GM18526 (cell line): ENCODE measurements around the gene B3GALT5.

Experiments
- POLR2A ChIP-seq: IDR thresholded peaks from 3 replicates; pipeline ENCODE4 v1.6.1; 2011; ENCODE audit not compliant: insufficient read length; ENCODE audit errors: extremely low read depth

Gene B3GALT5

GRCh38 chr21:39651206-39651605 is 38.5 kb downstream of the B3GALT5 start:
- no peak for TF ChIP-seq POLR2A

- TF ChIP-seq POLR2A = no peak
Observed at GRCh38 chr21:39654951-39655350, 42.2 kb downstream of the B3GALT5 start.

- no peak for TF ChIP-seq POLR2A
Observed at GRCh38 chr21:39655589-39655988, 42.8 kb downstream of the B3GALT5 start.

- TF ChIP-seq POLR2A = no peak
Observed at GRCh38 chr21:39656209-39656608, 43.5 kb downstream of the B3GALT5 start.

GRCh38 chr21:39657091-39657689 is 44.5 kb downstream of the B3GALT5 start:
- TF ChIP-seq POLR2A = no peak

GRCh38 chr21:39658066-39658465 is 45.3 kb downstream of the B3GALT5 start:
- TF ChIP-seq POLR2A = no peak

- no peak for TF ChIP-seq POLR2A
Observed at GRCh38 chr21:39659070-39659815, 46.5 kb downstream of the B3GALT5 start.

GRCh38 chr21:39660191-39660980 is 47.6 kb downstream of the B3GALT5 start:
- TF ChIP-seq POLR2A = no peak

- no peak for TF ChIP-seq POLR2A
Observed at GRCh38 chr21:39661121-39661520, 48.4 kb downstream of the B3GALT5 start.

- TF ChIP-seq POLR2A = no peak
Observed at GRCh38 chr21:39661740-39662139, 49.0 kb downstream of the B3GALT5 start.

- no peak for TF ChIP-seq POLR2A
Observed at GRCh38 chr21:39662411-39662953, 49.7 kb downstream of the B3GALT5 start.

GRCh38 chr21:39663066-39663465 is 50.3 kb downstream of the B3GALT5 start:
- no peak for TF ChIP-seq POLR2A

- no peak for TF ChIP-seq POLR2A
Observed at GRCh38 chr21:39663742-39664492, 51.2 kb downstream of the B3GALT5 start.

- TF ChIP-seq POLR2A = no peak
Observed at GRCh38 chr21:39664586-39664985, 51.8 kb downstream of the B3GALT5 start.

GRCh38 chr21:39666026-39666425 is 53.3 kb downstream of the B3GALT5 start:
- no peak for TF ChIP-seq POLR2A
